BE2C (cell line): ENCODE measurements around the gene SLC2A13.

Experiments
- DNase-seq: peaks from one replicate; pipeline ENCODE4 v3.0.0-alpha.2; 2020
- H3K27me3 ChIP-seq: fragments of 250-450 bp; sonication (Bioruptor Pico); 2 replicates; pipeline ENCODE4 v1.5.1; 2020; ENCODE audit warnings: mild to moderate bottlenecking
- H3K36me3 ChIP-seq: fragments of 250-450 bp; sonication (Bioruptor Pico); 2 replicates; pipeline ENCODE4 v1.5.1; 2020; ENCODE audit warnings: mild to moderate bottlenecking
- H3K4me1 ChIP-seq: fragments of 250-450 bp; sonication (Bioruptor Pico); 2 replicates; pipeline ENCODE4 v1.5.1; 2020
- H3K4me3 ChIP-seq: 2 replicates; pipeline ENCODE4 v1.5.1; 2011; ENCODE audit warnings: low read depth, low read length
- H3K9me3 ChIP-seq: fragments of 250-450 bp; sonication (Bioruptor Pico); 2 replicates; pipeline ENCODE4 v1.5.1; 2020
- CTCF ChIP-seq: IDR thresholded peaks from 2 replicates; pipeline ENCODE4 v1.5.1; 2012; ENCODE audit warnings: mild to moderate bottlenecking, low read depth, low read length

The SLC2A13 gene

GRCh38 chr12:40086471-40086870 is 19.4 kb downstream of the SLC2A13 start:
- Histone ChIP-seq H3K27me3 (no peaks in the 10 kb centered on the region), H3K4me1 (no peaks in the 10 kb centered on the region), H3K36me3 (no peaks in the 10 kb centered on the region), H3K4me3 (no peak overlapping the region), H3K9me3 (no peaks in the 10 kb centered on the region)
- no peak for TF ChIP-seq CTCF
- no peak for DNase-seq

GRCh38 chr12:40078266-40078665 is 27.6 kb downstream of the SLC2A13 start:
- Histone ChIP-seq H3K27me3 (no peaks in the 10 kb centered on the region), H3K4me3 (no peak overlapping the region), H3K4me1 (no peaks in the 10 kb centered on the region), H3K36me3 (no peaks in the 10 kb centered on the region), H3K9me3 (no peaks in the 10 kb centered on the region)
- no peak for DNase-seq
- no peak for TF ChIP-seq CTCF

GRCh38 chr12:40075458-40075857 is 30.4 kb downstream of the SLC2A13 start:
- Histone ChIP-seq H3K36me3 (no peaks in the 10 kb centered on the region), H3K4me3 (no peak overlapping the region), H3K9me3 (no peaks in the 10 kb centered on the region), H3K4me1 (no peaks in the 10 kb centered on the region), H3K27me3 (no peaks in the 10 kb centered on the region)
- TF ChIP-seq CTCF = no peak
- DNase-seq = no peak

- Histone ChIP-seq H3K36me3 (no peaks in the 10 kb centered on the region), H3K4me3 (no peak overlapping the region), H3K4me1 (no peaks in the 10 kb centered on the region), H3K27me3 (no peaks in the 10 kb centered on the region), H3K9me3 (no peaks in the 10 kb centered on the region)
- DNase-seq = no peak
- no peak for TF ChIP-seq CTCF
Observed at GRCh38 chr12:40068416-40068815, 37.5 kb downstream of the SLC2A13 start.

GRCh38 chr12:40065636-40066035 is 40.2 kb downstream of the SLC2A13 start:
- no peaks in the 10 kb centered on the region for H3K27me3 ChIP-seq
- TF ChIP-seq CTCF = no peak
- H3K4me1 ChIP-seq = no peaks in the 10 kb centered on the region
- no peaks in the 10 kb centered on the region for H3K9me3 ChIP-seq
- DNase-seq = no peak
- no peaks in the 10 kb centered on the region for H3K36me3 ChIP-seq
- H3K4me3 ChIP-seq = no peak overlapping the region

GRCh38 chr12:40063414-40063813 is 42.5 kb downstream of the SLC2A13 start:
- H3K4me1 ChIP-seq = no peaks in the 10 kb centered on the region
- no peak overlapping the region for H3K4me3 ChIP-seq
- no peaks in the 10 kb centered on the region for H3K36me3 ChIP-seq
- 0 out of 2 replicates have a peak, but pooled peaks cover 2% of the 10 kb centered on the region for H3K27me3 ChIP-seq
- DNase-seq = no peak
- no peaks in the 10 kb centered on the region for H3K9me3 ChIP-seq
- TF ChIP-seq CTCF = no peak
